GM19193 (cell line): ENCODE measurements around the gene ABCG1.

ENCODE experiments used
- POLR2A ChIP-seq: IDR thresholded peaks from 4 replicates; pipeline ENCODE4 v1.6.1; 2011; ENCODE audit not compliant: insufficient read depth, insufficient read length; ENCODE audit errors: extremely low read depth

Gene ABCG1

DNA sequence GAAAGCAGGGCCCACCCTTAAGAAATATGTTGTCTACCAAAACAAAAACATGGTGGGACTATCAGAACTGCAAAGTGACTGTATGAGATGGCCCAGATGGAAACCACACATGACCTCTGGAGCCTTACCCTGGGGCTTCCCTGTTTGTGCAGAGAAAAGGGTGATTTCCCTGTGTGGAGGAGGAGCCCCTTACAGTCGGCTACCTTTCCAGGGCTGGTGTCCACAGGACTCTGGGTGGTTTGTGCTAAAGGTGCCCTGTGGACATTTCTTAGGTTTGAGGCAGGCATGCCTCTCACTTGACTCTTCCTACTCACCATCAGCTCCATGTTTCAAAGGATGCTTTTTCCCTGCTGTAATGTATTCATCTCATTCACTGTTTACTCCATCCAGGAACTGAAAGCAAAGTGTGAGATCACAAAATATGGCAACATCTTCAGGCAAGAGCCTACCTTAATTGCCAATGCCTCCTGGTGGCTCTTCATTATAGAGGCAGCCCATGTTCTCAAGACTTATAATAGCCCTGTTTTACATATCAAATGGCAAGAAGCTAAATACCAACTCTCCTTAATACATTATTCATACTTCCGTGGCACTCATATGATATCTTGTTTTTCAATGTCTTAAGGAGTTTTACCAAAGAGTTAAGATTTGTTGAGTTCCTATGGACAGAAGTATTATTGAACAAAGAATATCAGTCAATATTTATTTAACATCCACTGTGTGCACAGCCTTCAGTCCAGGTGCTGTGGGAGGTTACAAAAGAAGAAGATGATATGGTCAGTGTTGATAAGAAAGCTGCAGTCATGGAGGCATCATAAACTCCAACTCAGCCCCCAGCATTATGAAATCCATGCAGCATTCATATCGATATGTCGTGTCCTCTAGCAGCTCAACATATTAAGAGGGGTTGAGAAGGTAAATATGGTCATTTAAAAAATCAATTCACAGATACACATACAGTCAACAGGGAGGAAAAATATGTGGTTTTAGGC, 111.7 kb downstream of the ABCG1 start:
- no peak for TF ChIP-seq POLR2A

DNA sequence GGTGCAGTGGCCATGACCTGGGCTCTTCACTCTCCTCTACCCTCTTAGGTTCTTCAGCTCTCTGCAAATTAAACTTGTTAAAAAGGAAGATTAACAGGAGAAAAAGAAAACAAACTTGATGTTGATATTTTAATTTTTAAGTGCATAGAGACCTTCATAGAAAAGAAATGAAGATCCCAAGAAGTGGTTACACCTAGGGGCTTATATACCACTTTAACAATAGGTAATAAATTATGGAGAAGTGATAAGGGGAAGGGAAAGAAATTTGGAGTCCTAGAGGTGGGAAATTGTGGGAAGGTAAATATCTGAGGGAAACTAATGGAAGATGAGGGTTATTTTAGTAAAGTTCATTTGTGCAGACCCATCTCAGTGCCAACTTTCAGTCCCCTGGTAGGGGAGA, 112.7 kb downstream of the ABCG1 start:
- no peak for TF ChIP-seq POLR2A

DNA sequence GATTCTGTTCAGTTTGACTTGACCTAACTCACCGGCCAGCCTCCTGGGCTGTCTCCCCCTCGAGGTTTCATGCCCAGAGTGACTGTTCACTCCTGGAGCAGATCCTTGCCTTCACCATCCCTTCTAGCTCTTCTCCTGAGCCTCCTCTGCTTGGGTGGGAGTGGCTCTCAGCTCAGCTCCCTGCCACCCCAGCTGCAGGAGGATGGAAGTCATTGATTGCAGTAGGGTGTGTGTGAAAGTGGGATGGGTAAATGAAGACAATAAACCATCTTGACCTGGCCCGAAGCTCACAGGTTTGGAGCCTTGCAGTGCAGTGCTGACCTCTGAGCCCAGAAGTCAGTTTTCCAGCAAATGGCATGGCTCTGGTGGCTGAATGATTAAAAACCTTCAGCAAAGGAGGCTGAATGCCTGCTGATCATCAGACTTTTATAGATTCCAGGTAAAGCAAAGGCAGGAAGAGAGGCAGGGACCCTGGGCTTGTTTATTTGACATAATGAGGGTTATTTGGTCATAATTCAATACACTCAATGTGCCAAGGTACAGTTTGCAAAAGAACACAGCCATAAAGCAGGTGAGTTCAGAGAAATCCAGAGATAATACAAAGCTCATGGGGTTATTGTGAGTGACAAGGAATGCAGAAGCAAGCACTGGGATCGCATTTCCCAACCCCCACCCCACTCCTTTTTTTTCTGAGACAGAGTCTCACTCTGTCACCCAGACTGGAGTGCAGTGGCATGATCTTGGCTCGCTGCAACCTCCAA, 113.8 kb downstream of the ABCG1 start:
- no peak for TF ChIP-seq POLR2A

DNA sequence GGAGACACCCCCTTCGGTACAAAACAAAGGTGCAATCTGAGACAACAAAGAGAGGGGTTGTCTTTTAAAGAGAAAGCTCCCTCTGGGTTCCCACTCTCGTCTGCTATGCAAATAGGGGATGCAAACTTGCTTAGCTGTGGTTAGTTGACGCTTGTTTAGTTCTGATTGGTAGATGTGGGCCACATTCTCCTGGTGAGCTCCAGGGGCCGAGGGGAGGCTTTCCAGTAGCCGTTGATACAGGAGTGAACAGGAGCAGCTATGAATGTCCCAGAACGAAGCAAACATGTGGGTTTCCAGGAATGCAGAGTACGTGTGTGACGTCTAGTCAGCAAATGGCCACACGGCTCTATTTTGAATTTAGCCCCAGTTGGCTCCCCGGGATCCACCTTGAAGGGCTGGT, 117.1 kb downstream of the ABCG1 start:
- TF ChIP-seq POLR2A, result no peak

DNA sequence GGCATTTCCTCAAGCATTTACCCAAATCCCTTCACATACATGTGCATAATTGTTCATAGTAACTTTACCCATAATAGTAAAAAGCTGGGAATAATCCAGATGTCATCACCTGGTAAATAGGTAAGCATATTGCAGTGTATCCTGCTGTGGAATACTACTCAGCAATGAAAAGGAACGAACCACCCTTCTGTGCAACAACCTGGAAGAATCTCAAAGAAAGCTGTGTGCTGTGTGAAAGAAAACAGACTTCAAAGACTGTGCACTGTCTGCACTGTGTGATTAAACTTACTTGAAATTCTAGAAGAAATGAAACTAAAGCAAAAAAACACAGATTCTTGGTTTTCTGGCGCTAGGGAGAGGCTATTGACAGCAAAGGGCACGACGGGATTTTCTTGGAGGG, 118.3 kb downstream of the ABCG1 start:
- no peak for TF ChIP-seq POLR2A

- no peak for TF ChIP-seq POLR2A
These were observed 119.1 kb downstream of the ABCG1 start for GRCh38 chr21:42337830-42338728.

DNA sequence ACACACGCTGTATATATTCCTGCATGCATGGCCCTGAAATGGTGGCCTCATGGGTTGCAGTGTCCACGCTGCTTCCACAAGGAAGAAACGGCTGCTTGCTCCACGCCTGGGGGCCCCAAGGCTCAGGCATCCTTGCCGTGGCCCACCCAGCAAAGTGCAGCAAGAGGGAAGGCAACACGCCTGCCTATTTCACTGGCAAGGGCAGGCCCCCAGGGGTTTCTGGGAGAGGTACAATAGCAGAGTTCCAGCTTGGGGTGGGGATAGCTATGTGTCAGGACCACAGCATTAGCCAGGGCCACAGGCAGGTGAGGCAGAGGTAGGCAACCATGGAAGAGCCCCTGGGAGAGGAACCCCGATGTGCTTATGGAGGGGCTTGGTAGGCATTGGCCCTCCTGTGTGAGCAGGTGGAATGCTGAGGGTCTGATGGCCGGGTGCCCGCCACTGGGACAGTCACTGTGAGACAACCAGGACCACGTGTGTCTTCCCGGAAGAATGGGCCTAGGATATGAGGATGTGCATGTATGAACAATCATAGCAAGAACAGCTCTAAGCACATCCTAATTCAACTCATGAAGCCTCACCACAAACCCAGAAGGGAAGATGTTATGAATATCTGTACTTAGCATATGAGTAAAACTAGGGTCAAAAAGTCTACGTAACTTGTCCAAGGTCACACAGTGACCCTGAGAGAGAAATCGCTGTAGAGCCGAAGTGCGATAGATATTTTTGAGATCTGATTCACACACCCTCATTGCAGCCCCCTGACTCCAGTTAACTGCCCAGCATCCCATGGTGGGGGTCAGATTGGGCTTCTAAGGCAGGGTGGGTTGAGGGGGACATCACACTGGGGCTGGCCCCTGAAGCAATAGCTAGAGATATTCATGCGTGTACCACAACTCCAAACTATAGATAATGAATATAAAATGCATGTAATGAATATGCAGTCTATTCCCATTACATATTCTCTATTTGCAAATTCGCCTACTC, 120.1 kb downstream of the ABCG1 start:
- TF ChIP-seq POLR2A, result no peak

- no peak for TF ChIP-seq POLR2A
These were observed 121.5 kb downstream of the ABCG1 start for GRCh38 chr21:42340187-42341050.

DNA sequence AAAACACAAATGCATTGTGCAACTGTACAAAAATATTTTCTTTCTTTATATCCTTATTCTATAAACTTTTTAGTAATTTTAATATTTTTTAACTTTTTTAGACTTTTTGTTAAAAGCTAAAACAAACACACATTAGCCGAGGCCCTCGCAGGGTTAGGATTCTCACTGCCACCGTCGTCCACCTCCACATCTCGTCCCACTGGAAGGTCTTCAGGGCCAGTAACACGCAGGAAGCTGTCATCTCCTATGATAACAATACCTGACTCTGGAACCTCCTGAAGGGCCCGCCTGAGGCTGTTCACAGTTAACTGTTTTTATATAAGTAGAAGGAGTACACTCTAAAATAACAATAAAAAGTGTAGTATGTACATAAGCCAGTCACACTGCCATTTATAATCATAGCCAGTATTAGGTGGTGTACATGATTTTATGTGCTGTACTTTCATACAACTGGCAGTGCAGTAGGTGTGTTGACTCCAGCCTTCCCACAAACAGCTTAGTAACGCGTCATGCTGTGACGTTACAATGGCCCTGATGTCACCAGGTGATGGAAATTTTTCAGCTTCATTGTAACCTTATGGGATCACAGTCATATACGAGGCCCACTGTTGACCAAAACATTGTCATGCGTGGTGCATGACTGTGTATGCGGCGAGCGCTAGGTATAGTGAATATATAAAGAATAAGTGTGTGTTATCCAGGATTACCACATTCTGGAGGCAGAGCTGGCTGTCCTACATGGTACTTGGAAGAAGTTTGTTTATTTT, 123.0 kb downstream of the ABCG1 start:
- no peak for TF ChIP-seq POLR2A

- TF ChIP-seq POLR2A, result no peak
These were observed 124.2 kb downstream of the ABCG1 start for GRCh38 chr21:42343101-42343500.

DNA sequence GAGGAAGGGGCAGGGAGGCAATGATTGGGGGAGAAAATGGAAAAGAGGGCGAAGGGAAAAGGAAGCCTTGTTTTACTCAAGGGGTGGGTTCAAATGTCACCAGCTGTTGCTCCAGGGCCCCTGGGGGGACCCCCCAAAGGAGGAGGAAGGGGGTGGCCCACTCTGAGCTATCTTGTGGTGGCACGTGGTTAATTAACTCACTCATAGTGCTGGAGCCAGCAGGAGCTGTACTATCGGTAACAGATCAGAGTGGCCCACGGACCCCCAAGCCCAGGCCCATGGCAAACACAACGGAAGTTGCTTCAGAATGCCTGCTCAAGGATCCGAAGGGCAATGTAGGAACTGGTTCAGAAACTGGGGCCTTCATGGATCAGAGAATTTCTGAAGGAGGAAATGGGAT, 124.6 kb downstream of the ABCG1 start:
- no peak for TF ChIP-seq POLR2A

DNA sequence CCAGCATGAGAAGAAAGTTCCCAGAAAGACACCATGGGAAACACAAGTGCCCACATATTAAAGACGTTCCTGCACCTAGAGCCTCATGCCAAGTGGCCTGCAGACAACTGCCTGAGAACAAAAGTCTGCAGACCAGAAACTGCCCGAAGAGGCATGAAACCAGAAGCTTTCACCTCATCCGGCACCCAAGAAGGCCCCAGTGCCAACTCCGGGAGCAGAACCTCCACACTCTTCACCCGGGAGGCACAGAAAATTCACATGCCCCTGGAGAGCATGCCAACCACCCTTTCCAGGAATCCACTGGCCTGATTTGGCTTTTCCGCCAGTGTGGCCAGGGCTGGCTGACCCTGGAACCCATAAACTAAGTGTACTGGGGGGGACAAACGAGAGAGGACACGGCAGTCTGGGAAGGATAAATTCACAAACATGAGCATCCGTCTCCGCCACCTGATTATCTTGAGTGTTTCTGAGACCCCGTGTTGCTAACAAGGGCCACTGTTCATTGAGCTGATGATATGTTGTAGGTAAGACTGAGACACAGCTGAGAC, 125.1 kb downstream of the ABCG1 start:
- no peak for TF ChIP-seq POLR2A
